Cardiac muscle cell (in vitro differentiated cells and primary cell): ENCODE results near the gene IQSEC3. TPM values are rescaled to one million over a fixed set of nuclear protein-coding genes. Genes with fewer than 3 reads are reported as not detected.

ENCODE experiments used
- DNase-seq, 2 donors: peaks; one replicate each; pipeline versions ENCODE4 v3.0.0 to v3.0.0-alpha.2; 2010 to 2017; ENCODE audit warnings: low read depth in 1 of 2, low spot score in 1 of 2
- H3K27ac ChIP-seq: fragments of 200-600 bp; sonication (generic); 2 replicates; pipeline ENCODE4 v1.5.1; 2016
- H3K27me3 ChIP-seq: fragments of 200-600 bp; sonication (generic); 2 replicates; pipeline ENCODE4 v1.6.0; 2016; ENCODE audit warnings: control low read depth
- H3K36me3 ChIP-seq: fragments of 200-600 bp; sonication (generic); 2 replicates; pipeline ENCODE4 v1.5.1; 2016; ENCODE audit warnings: control low read depth
- H3K4me1 ChIP-seq: fragments of 200-600 bp; sonication (generic); 2 replicates; pipeline ENCODE4 v1.8.1; 2017; ENCODE audit warnings: low read depth, mild to moderate bottlenecking, mixed run types
- H3K4me3 ChIP-seq: fragments of 200-600 bp; sonication (generic); 2 replicates; pipeline ENCODE4 v1.5.1; 2016; ENCODE audit warnings: mild to moderate bottlenecking
- H3K9me3 ChIP-seq: fragments of 200-600 bp; sonication (generic); 2 replicates; pipeline ENCODE4 v1.5.1; 2017; ENCODE audit warnings: low read depth, mild to moderate bottlenecking, control low read depth
- polyA plus RNA-seq: library from polyadenylated mRNA; unstranded; fragments of >200 nt; fragmentation: Nextera tagmentation; extraction: Ambion mirVana; gene quantifications from 2 replicates; pipeline ENCODE4 v1.2.1, GENCODE V29; 2016
- total RNA-seq: library from RNA; depleted of rRNA; stranded (reverse); fragments of >200 nt; gene quantifications from 2 replicates; pipeline ENCODE4 v1.2.3, GENCODE V29; 2016
- TF ChIP-seq, protein P1 (sequence below): IDR thresholded peaks from 2 replicates; pipeline ENCODE4 v1.5.1; 2012; ENCODE audit warnings: low read depth, mild to moderate bottlenecking, low read length

IQSEC3 gene
- total and polyA plus RNA-seq, 2 experiments from 2014 or later, result 0.42 to 2.7 TPM

DNA sequence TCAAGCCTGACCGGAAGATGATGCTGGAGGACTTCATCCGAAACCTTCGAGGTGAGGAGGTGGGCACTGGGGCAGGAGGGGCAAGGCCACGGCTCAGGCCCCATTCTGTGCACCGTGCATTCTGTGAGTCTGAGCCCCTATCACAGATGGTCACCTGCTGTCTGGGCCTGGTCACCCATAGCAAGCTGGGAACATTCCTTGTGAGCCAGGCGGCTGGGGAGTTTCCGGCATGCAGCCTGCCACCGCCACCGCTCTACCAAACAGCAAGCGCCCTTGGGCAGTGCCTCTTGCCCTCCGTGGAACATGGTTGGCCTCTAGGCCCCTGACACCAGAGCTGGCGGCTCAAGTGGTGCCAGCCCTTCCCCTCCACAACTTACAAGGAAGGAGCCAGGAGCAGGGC lies 91.1 kb downstream of the IQSEC3 start:
- TF ChIP-seq, protein P1, sequence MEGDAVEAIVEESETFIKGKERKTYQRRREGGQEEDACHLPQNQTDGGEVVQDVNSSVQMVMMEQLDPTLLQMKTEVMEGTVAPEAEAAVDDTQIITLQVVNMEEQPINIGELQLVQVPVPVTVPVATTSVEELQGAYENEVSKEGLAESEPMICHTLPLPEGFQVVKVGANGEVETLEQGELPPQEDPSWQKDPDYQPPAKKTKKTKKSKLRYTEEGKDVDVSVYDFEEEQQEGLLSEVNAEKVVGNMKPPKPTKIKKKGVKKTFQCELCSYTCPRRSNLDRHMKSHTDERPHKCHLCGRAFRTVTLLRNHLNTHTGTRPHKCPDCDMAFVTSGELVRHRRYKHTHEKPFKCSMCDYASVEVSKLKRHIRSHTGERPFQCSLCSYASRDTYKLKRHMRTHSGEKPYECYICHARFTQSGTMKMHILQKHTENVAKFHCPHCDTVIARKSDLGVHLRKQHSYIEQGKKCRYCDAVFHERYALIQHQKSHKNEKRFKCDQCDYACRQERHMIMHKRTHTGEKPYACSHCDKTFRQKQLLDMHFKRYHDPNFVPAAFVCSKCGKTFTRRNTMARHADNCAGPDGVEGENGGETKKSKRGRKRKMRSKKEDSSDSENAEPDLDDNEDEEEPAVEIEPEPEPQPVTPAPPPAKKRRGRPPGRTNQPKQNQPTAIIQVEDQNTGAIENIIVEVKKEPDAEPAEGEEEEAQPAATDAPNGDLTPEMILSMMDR, result no peak
- H3K36me3 ChIP-seq, result no peaks in the 10 kb centered on the region
- H3K27ac ChIP-seq, result no peak overlapping the region
- H3K27me3 ChIP-seq, result no peaks in the 10 kb centered on the region
- no peaks in the 10 kb centered on the region for H3K4me1 ChIP-seq
- no peak for DNase-seq
- H3K4me3 ChIP-seq, result no peak overlapping the region
- H3K9me3 ChIP-seq, result no peaks in the 10 kb centered on the region

DNA sequence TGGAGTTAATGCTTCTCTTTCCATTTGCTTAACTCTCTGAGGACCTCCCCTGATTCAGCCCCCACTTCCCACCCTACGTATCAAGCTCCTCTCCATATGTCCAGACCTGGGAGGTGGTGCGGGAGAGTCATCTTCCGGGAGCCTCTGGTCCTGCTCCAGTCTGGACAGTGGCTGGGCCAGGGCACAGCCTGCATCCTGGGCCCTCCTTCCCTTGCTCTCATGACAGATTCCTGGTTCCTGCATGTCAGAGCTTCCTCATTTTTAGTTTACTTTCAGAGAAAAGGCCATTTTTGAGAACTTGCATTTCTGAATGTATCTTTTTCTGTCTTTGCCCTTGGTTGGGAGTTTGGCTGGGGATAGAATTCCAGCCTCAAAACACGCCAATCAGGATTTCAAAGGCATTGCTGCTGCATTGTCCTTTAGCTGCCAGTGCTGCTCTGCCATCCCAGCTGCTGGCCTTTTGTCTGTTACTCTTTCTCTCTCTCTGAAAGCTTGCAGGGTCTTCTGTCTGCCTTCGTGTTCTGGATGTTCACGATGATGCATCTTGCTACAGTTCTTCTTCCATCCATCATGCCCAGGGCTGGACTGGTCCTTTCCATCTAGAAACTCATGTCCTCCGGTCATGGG lies 92.7 kb downstream of the IQSEC3 start:
- H3K9me3 ChIP-seq, result no peaks in the 10 kb centered on the region
- TF ChIP-seq, protein P1, result no peak
- no peak overlapping the region for H3K27ac ChIP-seq

DNA sequence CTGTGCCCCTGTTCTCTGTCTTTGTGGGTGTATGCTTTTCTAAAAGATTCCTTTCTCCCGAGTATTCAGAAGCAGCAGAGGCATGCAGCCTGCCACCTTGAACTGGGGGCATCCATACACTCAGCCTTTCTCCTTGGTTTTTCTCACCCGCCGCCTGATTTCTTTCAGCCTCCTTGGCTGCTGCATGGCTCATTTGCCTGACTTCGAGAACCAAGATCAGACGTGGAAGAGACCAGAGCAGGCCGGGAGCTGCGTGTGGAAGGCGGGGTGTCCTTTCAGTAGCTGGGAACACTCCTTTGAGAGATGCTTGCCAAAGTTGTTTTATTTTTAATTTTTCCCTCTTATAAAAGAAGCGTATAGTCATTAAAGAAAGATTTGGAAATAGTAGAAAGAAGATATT lies 94.3 kb downstream of the IQSEC3 start:
- Histone ChIP-seq H3K27me3 (no peaks in the 10 kb centered on the region), H3K36me3 (no peaks in the 10 kb centered on the region), H3K27ac (no peak overlapping the region), H3K4me1 (no peaks in the 10 kb centered on the region), H3K9me3 (no peaks in the 10 kb centered on the region), H3K4me3 (no peak overlapping the region)
- DNase-seq, result no peak
- TF ChIP-seq, protein P1, result no peak

More for the DNA sequence above, 92.7 kb downstream of the IQSEC3 start:
- no peaks in the 10 kb centered on the region for H3K36me3 ChIP-seq
- no peak overlapping the region for H3K4me3 ChIP-seq
- DNase-seq, result no peak
- H3K4me1 ChIP-seq, result no peaks in the 10 kb centered on the region
- H3K27me3 ChIP-seq, result no peaks in the 10 kb centered on the region

DNA sequence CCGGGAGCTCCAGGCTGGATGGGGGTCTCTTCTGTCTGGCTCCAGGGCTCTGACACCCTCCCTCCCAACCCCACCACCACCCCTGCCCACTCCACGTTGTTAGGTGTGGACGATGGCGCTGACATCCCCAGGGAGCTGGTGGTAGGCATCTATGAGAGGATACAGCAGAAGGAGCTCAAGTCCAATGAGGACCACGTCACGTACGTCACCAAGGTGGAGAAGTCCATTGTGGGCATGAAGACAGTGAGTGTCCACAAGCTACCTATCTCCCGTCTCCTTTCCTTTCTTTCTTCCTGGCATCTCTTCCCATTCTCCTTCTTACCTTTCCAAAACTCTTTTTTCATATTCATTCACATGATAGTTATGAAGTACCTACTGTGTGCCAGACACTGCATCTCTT lies 95.3 kb downstream of the IQSEC3 start:
- DNase-seq, result no peak
- TF ChIP-seq, protein P1, result no peak
- Histone ChIP-seq H3K27ac (no peak overlapping the region), H3K4me1 (no peaks in the 10 kb centered on the region), H3K4me3 (no peak overlapping the region), H3K9me3 (no peaks in the 10 kb centered on the region), H3K27me3 (no peaks in the 10 kb centered on the region), H3K36me3 (no peaks in the 10 kb centered on the region)

DNA sequence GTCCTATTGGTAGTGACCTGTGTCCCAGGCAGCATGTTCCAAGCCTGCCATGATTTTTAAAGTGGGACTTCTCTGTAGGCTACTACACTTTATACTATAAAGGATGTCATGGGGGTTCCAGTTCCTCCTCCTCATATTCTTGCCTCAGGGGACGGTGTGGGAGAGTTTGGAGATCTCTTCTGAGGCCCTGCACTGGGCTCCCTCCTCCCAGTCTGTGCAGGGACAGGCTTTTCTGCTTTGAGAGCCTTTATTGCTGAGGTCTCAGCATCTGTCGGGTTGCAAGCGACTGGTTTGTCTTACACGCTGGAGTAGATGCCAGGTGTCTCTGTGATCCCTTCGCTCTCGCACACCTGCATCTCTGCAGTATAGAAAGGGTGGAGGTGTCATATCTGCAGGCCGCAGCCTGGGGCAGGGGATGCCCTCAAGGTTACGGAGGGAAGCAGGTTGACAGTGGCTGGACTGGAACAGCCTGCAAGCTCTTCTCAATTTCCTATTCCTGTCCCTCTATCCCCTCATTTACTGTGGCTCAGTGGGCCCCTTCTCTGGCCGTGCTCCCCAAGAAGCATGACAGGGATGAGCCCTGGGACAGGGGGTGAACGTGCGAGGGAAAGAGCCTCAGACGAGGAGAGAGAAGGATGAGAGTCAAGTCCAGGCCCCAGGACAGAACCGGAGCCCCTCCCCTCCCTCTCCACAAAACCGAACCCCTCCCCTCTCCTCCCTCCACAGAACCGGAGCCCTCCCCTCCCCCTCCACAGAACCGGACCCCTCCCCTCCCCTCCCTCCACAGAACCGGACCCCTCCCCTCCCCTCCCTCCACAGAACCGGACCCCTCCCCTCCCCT lies 96.1 kb downstream of the IQSEC3 start:
- TF ChIP-seq, protein P1, result no peak
- no peaks in the 10 kb centered on the region for H3K27me3 ChIP-seq
- DNase-seq, result no peak
- H3K9me3 ChIP-seq, result no peaks in the 10 kb centered on the region
- H3K4me1 ChIP-seq, result no peaks in the 10 kb centered on the region
- H3K4me3 ChIP-seq, result no peak overlapping the region
- H3K27ac ChIP-seq, result peak overlapping the region; percentile 6
- H3K36me3 ChIP-seq, result no peaks in the 10 kb centered on the region
